ENCODE results near the gene PODNL1.

The PODNL1 gene

GRCh38 chr19:13955662-13956364, 17.6 kb upstream of the PODNL1 start:
- no peak for TF ChIP-seq CTCF (conservative IDR thresholded peaks at IDR 0.05; ENCODE audit: low read depth, low read length)
- DNase-seq (ENCODE audit: low read depth), result no peak

GRCh38 chr19:13954185-13954584, 16.0 kb upstream of the PODNL1 start:
- no peak for DNase-seq (ENCODE audit: low read depth)
- no peak overlapping the region for H3K4me3 ChIP-seq (ENCODE audit: low read depth, low read length)
- no peak for TF ChIP-seq CTCF (conservative IDR thresholded peaks at IDR 0.05; ENCODE audit: low read depth, low read length)

More at GRCh38 chr19:13955662-13956364, 17.6 kb upstream of the PODNL1 start:
- no peak overlapping the region for H3K4me3 ChIP-seq (ENCODE audit: low read depth, low read length)

GRCh38 chr19:13952931-13953531, 14.8 kb upstream of the PODNL1 start:
- peak; percentile 21 for TF ChIP-seq CTCF (conservative IDR thresholded peaks at IDR 0.05; ENCODE audit: low read depth, low read length)
- peak; percentile 45 for DNase-seq (ENCODE audit: low read depth)
- peak overlapping the region; percentile 78 for H3K4me3 ChIP-seq (ENCODE audit: low read depth, low read length)

GRCh38 chr19:13952154-13952930, 14.1 kb upstream of the PODNL1 start, which contains the start of gene DCAF15:
Gene DCAF15, plus strand, starts transcription at chr19:13952509. Its CDS starts 4 bp downstream, at chr19:13952513.
- H3K4me3 ChIP-seq (ENCODE audit: low read depth, low read length), result peak within 1 kb of the TSS; percentile 78
- no peak for TF ChIP-seq CTCF (conservative IDR thresholded peaks at IDR 0.05; ENCODE audit: low read depth, low read length)
- DNase-seq (ENCODE audit: low read depth), result peak; percentile 100

- peak overlapping the region; percentile 55 for H3K4me3 ChIP-seq (ENCODE audit: low read depth, low read length)
- DNase-seq (ENCODE audit: low read depth), result no peak
- no peak for TF ChIP-seq CTCF (conservative IDR thresholded peaks at IDR 0.05; ENCODE audit: low read depth, low read length)
These were observed 13.6 kb upstream of the PODNL1 start for GRCh38 chr19:13951799-13952153.

GRCh38 chr19:13951043-13951442, 12.8 kb upstream of the PODNL1 start:
- TF ChIP-seq CTCF (conservative IDR thresholded peaks at IDR 0.05; ENCODE audit: low read depth, low read length), result no peak
- DNase-seq (ENCODE audit: low read depth), result no peak
- no peak overlapping the region for H3K4me3 ChIP-seq (ENCODE audit: low read depth, low read length)
